ENCODE data around the gene SMARCA1.

DNA sequence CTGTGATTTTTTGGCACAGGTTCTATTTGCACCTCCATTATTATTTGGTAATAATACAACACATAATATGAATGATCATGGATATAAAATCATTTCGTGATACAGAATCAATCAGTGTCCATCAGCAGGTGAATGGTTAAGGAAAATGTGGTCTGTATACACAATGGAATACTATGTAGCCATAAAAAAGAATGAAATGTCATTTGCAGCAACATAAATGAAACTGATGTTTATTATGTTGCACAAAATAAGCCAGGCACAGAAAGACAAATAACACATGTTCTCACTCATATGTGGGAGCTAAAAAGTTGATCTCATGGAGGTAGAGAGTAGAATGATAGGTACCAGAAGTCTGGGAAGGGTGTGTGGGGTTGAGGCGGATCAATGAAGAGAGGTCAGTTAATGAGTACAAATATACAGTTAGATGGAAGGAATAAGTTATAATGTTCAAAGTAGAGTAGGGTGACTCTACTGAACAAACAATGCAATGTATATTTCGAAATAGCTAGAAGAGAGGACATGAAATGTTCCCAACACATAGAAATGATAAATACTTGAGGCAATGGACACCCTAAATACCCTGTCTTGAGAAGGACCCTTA, 1.1 kb upstream of the SMARCA1 start:
- no peak for TF ChIP-seq EZH2 (IDR thresholded peaks at IDR 0.05; ENCODE audit: low read length, missing control alignments)
- TF ChIP-seq, protein P1, sequence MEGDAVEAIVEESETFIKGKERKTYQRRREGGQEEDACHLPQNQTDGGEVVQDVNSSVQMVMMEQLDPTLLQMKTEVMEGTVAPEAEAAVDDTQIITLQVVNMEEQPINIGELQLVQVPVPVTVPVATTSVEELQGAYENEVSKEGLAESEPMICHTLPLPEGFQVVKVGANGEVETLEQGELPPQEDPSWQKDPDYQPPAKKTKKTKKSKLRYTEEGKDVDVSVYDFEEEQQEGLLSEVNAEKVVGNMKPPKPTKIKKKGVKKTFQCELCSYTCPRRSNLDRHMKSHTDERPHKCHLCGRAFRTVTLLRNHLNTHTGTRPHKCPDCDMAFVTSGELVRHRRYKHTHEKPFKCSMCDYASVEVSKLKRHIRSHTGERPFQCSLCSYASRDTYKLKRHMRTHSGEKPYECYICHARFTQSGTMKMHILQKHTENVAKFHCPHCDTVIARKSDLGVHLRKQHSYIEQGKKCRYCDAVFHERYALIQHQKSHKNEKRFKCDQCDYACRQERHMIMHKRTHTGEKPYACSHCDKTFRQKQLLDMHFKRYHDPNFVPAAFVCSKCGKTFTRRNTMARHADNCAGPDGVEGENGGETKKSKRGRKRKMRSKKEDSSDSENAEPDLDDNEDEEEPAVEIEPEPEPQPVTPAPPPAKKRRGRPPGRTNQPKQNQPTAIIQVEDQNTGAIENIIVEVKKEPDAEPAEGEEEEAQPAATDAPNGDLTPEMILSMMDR (conservative IDR thresholded peaks at IDR 0.05 in 1 of 2, IDR thresholded peaks at IDR 0.05 in 1 of 2; ENCODE audit: low read depth in 1 of 2, low read length in 2 of 2): no peak

Data from fibroblast of lung (primary cell).